ENCODE data around the gene ZSWIM1. TPM values are rescaled to one million over a fixed set of nuclear protein-coding genes. Genes with fewer than 3 reads are reported as not detected.

Gene ZSWIM1
- total and polyA plus RNA-seq, 2 of the 4 experiments (the other 2 are of a cell fraction), result 4.2 to 10.0 TPM

- ATAC-seq (ENCODE audit: low read depth) (peak; percentile 22), DNase-seq (peak; percentile 77)
- TF ChIP-seq RCOR1 (IDR thresholded peaks at IDR 0.05; ENCODE audit: insufficient replicate concordance, low read length), result no peak
- no peak for TF ChIP-seq POLR2A (IDR thresholded peaks at IDR 0.05; ENCODE audit: low read depth, low read length)
- Histone ChIP-seq H2BK20ac (ENCODE audit: low read depth, low read length) (peak overlapping the region; percentile 18; the same call in 1 of the 2 replicates), H3K18ac (ENCODE audit: low read depth, low read length) (peak overlapping the region; percentile 30), H3K4me3 (ENCODE audit: insufficient read depth, low read depth, low read length) (no peak overlapping the region), H3K9me1 (ENCODE audit: insufficient read depth, low read length) (no peaks in the 10 kb centered on the region; the same call in 1 of the 2 replicates), H3K9ac (ENCODE audit: low read depth, low read length) (no peak overlapping the region), H2AFZ (replicated peaks; ENCODE audit: low read length, poor library complexity) (peak overlapping the region; percentile 57), H4K20me1 (ENCODE audit: insufficient read depth, low read length) (no peaks in the 10 kb centered on the region), H3K27ac (ENCODE audit: insufficient read depth, low read length) (peak overlapping the region; percentile 89; the same call in 1 of the 2 replicates), H3K23ac (ENCODE audit: low read depth, low read length) (no peak overlapping the region), H2AK5ac (ENCODE audit: low read depth, low read length) (no peak overlapping the region; the same call in 1 of the 2 replicates), H3K27me3 (ENCODE audit: control insufficient read depth, insufficient read depth, low read length) (no peaks in the 10 kb centered on the region), H2BK15ac (ENCODE audit: low read depth, low read length) (no peak overlapping the region; the same call in 1 of the 3 replicates), H3K9me3 (ENCODE audit: control insufficient read depth, insufficient read depth, low read length) (no peaks in the 10 kb centered on the region), H3K4ac (ENCODE audit: low read depth, low read length) (peak overlapping the region; percentile 59), H2BK120ac (ENCODE audit: low read depth, low read length) (peak overlapping the region; percentile 25; the same call in 1 of the 2 replicates), H3K56ac (ENCODE audit: extremely low read depth, insufficient read depth, low read length) (no peak overlapping the region), H2BK5ac (ENCODE audit: low read depth, low read length, poor library complexity, severe bottlenecking) (peak overlapping the region; percentile 61), H3K4me2 (ENCODE audit: low read depth, low read length) (no peak overlapping the region), H3K14ac (replicated peaks; ENCODE audit: low read depth, low read length) (no peak overlapping the region), H3K36me3 (ENCODE audit: control insufficient read depth, insufficient read depth, low read length) (no peaks in the 10 kb centered on the region), H4K5ac (ENCODE audit: low read depth, low read length) (peak overlapping the region; percentile 33), H3K79me1 (ENCODE audit: low read depth in 1 of 2, low read length in 2 of 2) (no peaks in the 10 kb centered on the region), H4K91ac (ENCODE audit: insufficient read depth, low read depth, low read length) (peak overlapping the region; percentile 2; the same call in 1 of the 2 replicates), H2AK9ac (replicated peaks; ENCODE audit: low read depth, low read length, poor library complexity) (no peak overlapping the region), H3K4me1 (ENCODE audit: control insufficient read depth, insufficient read depth, low read length) (peaks cover 27% of the 10 kb centered on the region), H4K8ac (ENCODE audit: low read depth in 2 of 2, low read length in 2 of 2) (peak overlapping the region; percentile 37 to 62; a peak in 3 of 4 replicates)
- in situ Hi-C loops (cut with MboI; ENCODE audit: low sequenced_read_pairs) (loop anchor here (25.0 kb wide), 1 partner anchor 581 kb away; the partner anchor contains the start of gene SDC4), intact Hi-C loops (cut with micrococcal nuclease) (no loop called here), dilution Hi-C loops (cut with HindIII; ENCODE audit: low sequenced_read_pairs, unreplicated experiment) (no loop called here)
- ChIA-PET CTCF (no interaction called here), POLR2A (ENCODE audit: unreplicated experiment) (no interaction called here)
- 80% methylated on average over 3 of the region's 5 CpGs; no CpG with 5 or more reads in 1 of the 2 experiments for WGBS, 2 experiments (ENCODE audit: extremely low coverage in 2 of 2, insufficient read length in 1 of 2)
- BruUV-seq (replicated peaks), result no TSS peak
Measured at GRCh38 chr20:45918182-45918737, 37.2 kb downstream of the ZSWIM1 start.
